ENCODE measurements around the gene TJP3. TPM values are rescaled to one million over a fixed set of nuclear protein-coding genes. Genes with fewer than 3 reads are reported as not detected.
"Not testable (repeated sequence)": the region's sequence is repeated elsewhere in the genome, so short reads cannot be mapped to it uniquely, and the experiment has no call there.

The TJP3 gene
- total and polyA plus RNA-seq, 4 donors = 0.30 to 5.0 (median 1.7) TPM

DNA sequence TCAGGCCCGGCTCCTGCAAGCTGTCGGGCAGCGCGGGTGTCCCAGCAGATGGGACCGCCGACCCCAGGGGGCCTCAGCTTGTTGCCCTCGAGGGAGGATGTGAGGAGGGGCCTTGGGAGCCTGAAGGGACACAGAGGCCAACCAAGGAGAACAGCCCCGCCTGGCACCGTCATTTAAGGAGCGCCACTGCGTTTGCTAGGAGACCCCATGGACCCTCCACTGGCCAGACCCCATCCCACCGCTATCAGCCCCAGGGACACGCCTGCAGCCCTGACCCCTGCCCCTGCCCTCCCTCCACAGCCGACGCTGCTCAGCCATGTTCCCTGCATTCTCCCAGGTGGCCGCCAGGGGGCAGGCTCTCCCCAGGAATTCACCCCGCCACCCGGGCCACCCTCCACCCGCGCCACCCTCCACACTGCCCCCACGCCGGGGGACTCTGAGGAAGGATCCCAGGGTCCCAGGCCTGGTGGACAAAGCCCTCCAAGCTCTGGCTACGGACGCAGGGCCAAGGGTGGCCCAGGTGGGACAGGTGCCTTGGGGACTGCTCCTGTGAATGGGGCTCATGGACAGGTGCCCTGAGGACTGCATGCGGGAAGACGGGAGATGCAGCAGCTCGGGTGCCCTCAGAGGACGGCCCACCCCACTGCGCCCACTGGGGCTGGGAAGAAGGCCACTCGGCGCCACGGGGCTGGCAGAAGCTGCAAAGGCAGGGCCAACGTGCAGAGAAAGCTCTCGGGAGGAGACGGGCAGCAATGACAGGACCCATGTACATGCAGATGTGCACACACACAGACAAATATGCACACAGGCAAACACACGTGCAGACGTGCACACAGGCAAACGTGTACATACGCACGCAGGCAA is 42.3 kb upstream of the TJP3 start:
- Histone ChIP-seq H3K27me3 (ENCODE audit: control insufficient read depth, insufficient read depth, low read length) (no peaks in the 10 kb centered on the region), H3K36me3 (ENCODE audit: control insufficient read depth, insufficient read depth, low read length) (peaks cover 99% of the 10 kb centered on the region), H3K27ac (ENCODE audit: low read depth, low read length) (no peak overlapping the region), H3K4me3 (ENCODE audit: low read depth, low read length) (no peak overlapping the region), H3K9me3 (ENCODE audit: control insufficient read depth, insufficient read depth, low read length) (no peaks in the 10 kb centered on the region), H3K4me1 (ENCODE audit: control insufficient read depth, insufficient read depth, low read length) (peaks cover 45% of the 10 kb centered on the region)
- 39% methylated on average over 38 of the region's 40 CpGs for WGBS (ENCODE audit: insufficient coverage)
- peak in 2 of 6 donors; percentile 57 to 64 for DNase-seq (ENCODE audit: low read depth in 4 of 6, low spot score in 6 of 6)

DNA sequence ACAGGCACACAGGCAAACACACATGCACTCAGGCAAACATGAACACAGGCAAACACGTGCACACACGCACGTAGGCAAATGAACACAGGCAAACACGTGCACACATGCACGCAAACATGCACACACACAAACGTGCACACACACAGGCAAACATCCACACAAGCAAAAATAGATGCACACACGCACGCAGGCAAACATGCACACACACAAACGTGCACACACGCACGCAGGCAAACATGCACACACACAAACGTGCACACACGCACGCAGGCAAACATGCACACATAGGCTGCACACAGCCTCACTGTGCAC is 41.7 kb upstream of the TJP3 start:
- Histone ChIP-seq H3K36me3 (ENCODE audit: control insufficient read depth, insufficient read depth, low read length) (peaks cover 99% of the 10 kb centered on the region), H3K4me1 (ENCODE audit: control insufficient read depth, insufficient read depth, low read length) (peaks cover 51% of the 10 kb centered on the region)
- not testable (repeated sequence) for H3K27me3 ChIP-seq (ENCODE audit: control insufficient read depth, insufficient read depth, low read length); DNase-seq (ENCODE audit: low read depth in 4 of 6, low spot score in 6 of 6); H3K27ac ChIP-seq (ENCODE audit: low read depth, low read length); H3K4me3 ChIP-seq (ENCODE audit: low read depth, low read length); H3K9me3 ChIP-seq (ENCODE audit: control insufficient read depth, insufficient read depth, low read length)
- 91% methylated on average over 14 of the region's 14 CpGs for WGBS (ENCODE audit: insufficient coverage)

DNA sequence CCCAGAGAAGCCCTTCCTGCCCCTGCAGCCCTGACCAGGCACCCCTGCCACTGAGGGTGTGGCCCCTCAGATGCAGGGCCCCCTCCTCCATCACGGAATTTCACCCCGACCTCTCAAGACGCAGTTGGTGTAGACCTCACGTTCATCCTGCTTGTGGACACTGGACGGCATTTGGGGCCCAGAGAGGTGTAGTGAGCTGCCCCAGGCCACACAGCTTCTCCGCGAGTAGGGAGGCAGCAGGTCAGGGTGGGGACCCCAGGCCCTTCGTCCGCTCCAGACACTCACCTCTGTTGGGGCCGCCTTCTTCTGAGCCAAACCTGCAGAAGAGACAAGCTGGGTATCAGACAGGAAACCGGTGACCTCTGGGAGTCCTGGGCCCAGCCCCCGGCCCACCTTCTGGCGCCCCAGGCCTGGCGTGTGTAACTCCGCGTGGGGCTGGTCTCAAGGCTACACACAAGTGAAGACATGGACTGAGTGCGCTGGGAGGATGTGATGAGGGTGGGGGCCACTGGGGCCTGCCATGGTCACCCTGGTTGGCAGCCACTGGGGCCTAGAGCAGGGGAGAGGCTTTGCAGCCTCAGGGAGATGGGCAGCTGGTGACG is 41.0 kb upstream of the TJP3 start:
- H3K4me1 ChIP-seq (ENCODE audit: control insufficient read depth, insufficient read depth, low read length) = peaks cover 57% of the 10 kb centered on the region
- no peak overlapping the region for H3K27ac ChIP-seq (ENCODE audit: low read depth, low read length)
- H3K4me3 ChIP-seq (ENCODE audit: low read depth, low read length) = no peak overlapping the region
- WGBS (ENCODE audit: insufficient coverage) = 90% methylated on average over 17 of the region's 18 CpGs
- no peaks in the 10 kb centered on the region for H3K9me3 ChIP-seq (ENCODE audit: control insufficient read depth, insufficient read depth, low read length)
- no peaks in the 10 kb centered on the region for H3K27me3 ChIP-seq (ENCODE audit: control insufficient read depth, insufficient read depth, low read length)
- peaks cover 99% of the 10 kb centered on the region for H3K36me3 ChIP-seq (ENCODE audit: control insufficient read depth, insufficient read depth, low read length)
- DNase-seq (ENCODE audit: low read depth in 4 of 6, low spot score in 6 of 6) = no peak

DNA sequence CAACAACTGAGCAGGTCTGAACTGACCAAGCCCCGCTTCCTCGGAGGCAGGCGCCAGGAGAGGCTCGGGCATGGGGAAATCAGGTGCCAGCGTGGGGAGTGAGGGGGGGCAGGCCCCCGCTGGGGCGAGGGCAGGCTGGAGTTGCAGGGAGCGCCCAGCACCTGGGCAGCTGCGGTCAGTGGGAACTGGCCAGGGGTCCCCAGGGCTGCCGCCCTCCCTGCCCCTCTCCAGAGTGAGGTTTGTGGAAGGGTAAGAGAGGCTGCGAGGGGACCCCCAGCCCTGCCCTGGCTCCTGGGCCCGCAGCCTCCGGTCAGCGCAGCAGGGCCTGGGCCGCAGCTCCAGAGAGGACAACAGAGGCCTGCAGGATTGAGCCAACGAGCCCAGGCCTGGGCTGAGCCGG is 40.4 kb upstream of the TJP3 start:
- DNase-seq (ENCODE audit: low read depth in 4 of 6, low spot score in 6 of 6) = no peak
- Histone ChIP-seq H3K27me3 (ENCODE audit: control insufficient read depth, insufficient read depth, low read length) (no peaks in the 10 kb centered on the region), H3K36me3 (ENCODE audit: control insufficient read depth, insufficient read depth, low read length) (peaks cover 96% of the 10 kb centered on the region), H3K27ac (ENCODE audit: low read depth, low read length) (peak overlapping the region; percentile 67), H3K4me1 (ENCODE audit: control insufficient read depth, insufficient read depth, low read length) (peaks cover 62% of the 10 kb centered on the region), H3K9me3 (ENCODE audit: control insufficient read depth, insufficient read depth, low read length) (no peaks in the 10 kb centered on the region), H3K4me3 (ENCODE audit: low read depth, low read length) (no peak overlapping the region)
- 92% methylated on average over 12 of the region's 17 CpGs for WGBS (ENCODE audit: insufficient coverage)

DNA sequence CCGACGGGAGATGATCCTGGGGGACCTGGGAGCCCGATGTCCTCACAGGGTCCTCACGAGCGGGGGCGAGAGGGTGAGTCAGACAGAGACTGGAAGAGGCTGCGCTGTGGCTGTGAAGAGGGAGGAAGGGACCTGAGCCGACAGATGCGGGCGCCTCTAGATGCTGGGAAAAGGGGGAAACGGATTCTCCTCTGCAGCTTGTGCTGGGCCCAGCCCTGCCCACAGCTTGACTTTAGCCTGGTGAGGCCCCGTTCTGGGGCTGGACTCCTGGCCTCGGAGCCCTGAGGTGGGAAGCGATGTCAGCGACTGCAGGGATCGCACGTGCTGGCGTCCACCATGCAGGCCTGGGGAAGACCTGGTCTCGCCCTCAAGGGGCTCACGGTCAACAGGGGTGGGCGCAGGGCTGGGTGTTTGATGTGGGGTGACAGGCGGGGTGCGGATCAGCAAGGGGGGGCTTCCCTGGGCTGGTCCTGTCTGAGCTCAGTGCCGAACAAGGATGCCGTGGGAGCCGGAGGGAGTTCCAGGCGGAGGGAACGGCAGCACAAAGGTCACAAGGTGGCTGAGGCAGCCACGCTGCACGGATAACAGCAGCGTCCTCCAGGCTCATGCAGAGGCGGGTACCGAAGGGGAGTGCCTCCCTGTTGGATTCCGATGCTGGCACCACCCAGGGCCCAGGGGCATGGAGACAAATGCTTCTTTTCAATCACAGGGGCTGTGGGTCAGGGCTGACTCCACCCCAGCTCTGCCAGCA is 39.7 kb upstream of the TJP3 start:
- Histone ChIP-seq H3K27ac (ENCODE audit: low read depth, low read length) (peak overlapping the region; percentile 67), H3K9me3 (ENCODE audit: control insufficient read depth, insufficient read depth, low read length) (no peaks in the 10 kb centered on the region), H3K4me3 (ENCODE audit: low read depth, low read length) (no peak overlapping the region), H3K27me3 (ENCODE audit: control insufficient read depth, insufficient read depth, low read length) (no peaks in the 10 kb centered on the region), H3K4me1 (ENCODE audit: control insufficient read depth, insufficient read depth, low read length) (peaks cover 62% of the 10 kb centered on the region), H3K36me3 (ENCODE audit: control insufficient read depth, insufficient read depth, low read length) (peaks cover 95% of the 10 kb centered on the region)
- WGBS (ENCODE audit: insufficient coverage) = 71% methylated on average over 33 of the region's 34 CpGs
- no peak for DNase-seq (ENCODE audit: low read depth in 4 of 6, low spot score in 6 of 6)

DNA sequence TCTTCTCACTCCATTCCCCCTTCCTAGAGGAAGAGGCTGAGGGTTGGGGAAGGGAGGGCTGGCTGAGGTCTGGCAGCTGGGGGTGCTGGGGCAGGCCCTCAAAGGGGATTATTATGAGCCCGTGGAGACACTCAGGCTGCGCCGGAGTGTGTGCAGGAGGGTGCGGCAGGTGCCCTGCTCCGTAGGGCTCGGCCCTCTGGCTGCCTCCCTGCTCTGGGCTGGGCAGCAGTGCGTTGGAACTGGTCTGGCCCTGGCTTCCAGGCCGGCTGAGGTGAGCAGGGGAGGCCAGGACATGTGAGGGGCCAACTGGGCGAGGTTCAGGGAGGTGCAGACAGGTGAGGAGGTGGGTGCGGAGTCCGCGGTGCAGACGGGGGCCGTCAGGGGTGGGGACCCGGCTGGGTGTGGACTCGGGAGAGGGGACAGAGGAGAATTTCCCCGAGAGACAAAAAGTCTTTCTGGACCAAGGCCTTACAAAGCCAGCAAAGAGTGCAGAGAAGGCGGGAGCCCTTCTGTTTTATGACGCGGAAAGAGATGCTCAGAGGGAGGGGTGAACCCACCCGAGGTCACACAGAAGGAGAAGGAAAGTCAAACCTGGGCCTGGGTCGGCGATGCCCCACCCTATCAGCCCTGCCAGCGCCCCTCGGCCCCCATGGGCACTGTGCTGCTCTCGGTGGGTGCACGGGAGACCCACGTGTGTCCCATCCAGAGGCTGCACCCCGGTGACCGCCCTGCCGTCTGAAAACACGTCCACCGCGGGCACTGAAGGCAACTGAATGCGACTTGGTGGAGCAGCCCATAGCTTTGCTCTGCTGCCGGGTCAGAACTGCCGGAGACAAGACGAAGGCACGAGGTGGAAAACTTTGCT is 38.9 kb upstream of the TJP3 start:
- 50% methylated on average over 35 of the region's 39 CpGs for WGBS (ENCODE audit: insufficient coverage)
- no peak overlapping the region for H3K4me3 ChIP-seq (ENCODE audit: low read depth, low read length)
- DNase-seq (ENCODE audit: low read depth in 4 of 6, low spot score in 6 of 6) = no peak
- peaks cover 62% of the 10 kb centered on the region for H3K4me1 ChIP-seq (ENCODE audit: control insufficient read depth, insufficient read depth, low read length)
- H3K36me3 ChIP-seq (ENCODE audit: control insufficient read depth, insufficient read depth, low read length) = peaks cover 92% of the 10 kb centered on the region
- H3K27ac ChIP-seq (ENCODE audit: low read depth, low read length) = peak overlapping the region; percentile 67
- no peaks in the 10 kb centered on the region for H3K27me3 ChIP-seq (ENCODE audit: control insufficient read depth, insufficient read depth, low read length)
- no peaks in the 10 kb centered on the region for H3K9me3 ChIP-seq (ENCODE audit: control insufficient read depth, insufficient read depth, low read length)

DNA sequence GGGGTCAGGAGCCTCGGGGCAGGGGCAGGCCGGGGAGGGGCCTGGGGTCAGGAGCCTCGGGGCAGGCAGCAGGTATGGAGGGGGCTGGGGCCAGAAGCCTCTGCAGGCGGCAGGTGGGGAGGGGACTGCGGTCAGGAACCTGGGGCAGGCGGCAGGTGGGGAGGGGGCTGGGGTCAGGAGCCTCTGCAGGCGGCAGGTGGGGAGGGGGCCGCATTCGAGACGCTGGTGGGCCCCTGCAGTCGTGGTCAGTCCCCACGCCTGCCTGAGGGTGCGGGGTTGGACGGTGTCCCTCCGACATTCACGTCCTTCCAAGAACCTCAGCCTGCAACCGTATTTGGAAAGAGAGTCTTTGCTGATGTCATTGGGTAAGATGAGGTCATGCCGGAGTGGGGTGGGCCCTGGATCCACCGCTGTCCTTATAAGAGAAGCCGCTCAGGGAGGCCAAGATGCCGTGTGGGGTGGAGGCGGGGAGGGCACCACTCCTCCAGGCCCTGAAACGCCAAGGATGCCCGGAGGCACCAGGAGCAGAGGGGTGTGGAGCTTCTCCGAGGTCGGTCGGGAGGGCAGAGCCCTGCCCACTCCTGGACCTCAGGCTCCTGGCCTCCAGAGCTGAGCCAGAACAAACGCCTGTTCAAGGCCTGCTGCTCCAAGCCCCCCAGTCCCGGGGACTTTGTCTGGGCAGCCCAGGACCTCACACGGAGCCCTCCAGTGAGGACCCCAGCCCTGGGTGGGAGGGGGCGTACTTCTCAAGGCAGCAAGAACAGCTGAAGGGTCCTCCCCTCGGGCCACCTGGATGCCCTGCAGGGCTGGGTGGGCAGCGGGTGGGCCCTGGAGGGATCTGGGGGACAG is 38.0 kb upstream of the TJP3 start:
- Histone ChIP-seq H3K4me1 (ENCODE audit: control insufficient read depth, insufficient read depth, low read length) (peaks cover 62% of the 10 kb centered on the region), H3K36me3 (ENCODE audit: control insufficient read depth, insufficient read depth, low read length) (peaks cover 84% of the 10 kb centered on the region), H3K9me3 (ENCODE audit: control insufficient read depth, insufficient read depth, low read length) (no peaks in the 10 kb centered on the region), H3K4me3 (ENCODE audit: low read depth, low read length) (no peak overlapping the region), H3K27me3 (ENCODE audit: control insufficient read depth, insufficient read depth, low read length) (no peaks in the 10 kb centered on the region), H3K27ac (ENCODE audit: low read depth, low read length) (peak overlapping the region; percentile 92)
- DNase-seq (ENCODE audit: low read depth in 4 of 6, low spot score in 6 of 6) = peak in 1 of 6 donors; percentile 70
- WGBS (ENCODE audit: insufficient coverage) = 59% methylated on average over 31 of the region's 33 CpGs

DNA sequence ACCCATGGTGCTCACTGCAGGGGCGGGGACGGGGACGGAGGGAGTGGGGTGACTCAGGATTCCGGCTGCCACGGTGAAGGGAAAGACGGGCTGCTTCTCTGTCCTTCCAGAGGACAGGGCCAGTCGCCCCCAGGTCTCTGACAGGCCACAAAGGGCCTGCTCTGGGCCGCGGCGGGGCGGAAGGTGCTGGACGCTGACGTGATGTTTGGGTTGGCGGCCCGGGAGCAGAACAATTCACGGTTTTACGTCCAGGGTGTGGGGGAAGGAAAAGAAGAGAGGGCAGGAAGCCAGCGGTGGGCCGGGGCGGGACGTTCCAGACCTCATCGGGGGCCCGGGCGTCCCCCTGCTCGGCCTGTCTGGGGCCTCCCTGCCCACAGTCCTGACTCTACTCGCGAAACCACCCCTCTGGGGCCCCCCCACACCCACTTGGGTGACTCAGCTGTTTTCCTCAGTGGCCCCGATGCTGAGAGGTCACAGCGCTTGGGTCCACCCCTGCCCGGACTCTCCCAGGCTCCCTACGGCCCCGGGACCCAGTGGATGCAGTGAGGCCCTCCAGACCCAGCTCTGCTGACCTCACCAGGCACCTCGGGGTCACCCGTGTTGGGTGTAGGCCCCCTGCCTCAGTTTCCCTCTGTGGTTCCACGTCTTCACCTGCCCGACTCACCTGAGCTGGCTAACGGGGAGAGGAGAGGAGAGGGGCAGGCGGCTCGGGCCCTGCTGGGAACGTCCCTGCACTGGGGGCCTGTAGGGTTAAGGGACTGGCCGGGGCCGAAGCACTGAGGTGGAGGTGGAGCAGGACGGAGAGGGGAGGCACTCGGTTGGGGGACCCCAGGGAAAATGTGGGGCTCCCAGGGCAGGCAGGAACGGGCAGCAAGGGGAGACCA is 37.1 kb upstream of the TJP3 start:
- H3K9me3 ChIP-seq (ENCODE audit: control insufficient read depth, insufficient read depth, low read length) = no peaks in the 10 kb centered on the region
- peak overlapping the region; percentile 92 for H3K27ac ChIP-seq (ENCODE audit: low read depth, low read length)
- no peak overlapping the region for H3K4me3 ChIP-seq (ENCODE audit: low read depth, low read length)
- 61% methylated on average over 39 of the region's 45 CpGs for WGBS (ENCODE audit: insufficient coverage)
- peaks cover 81% of the 10 kb centered on the region for H3K36me3 ChIP-seq (ENCODE audit: control insufficient read depth, insufficient read depth, low read length)
- peak in 1 of 6 donors; percentile 74 for DNase-seq (ENCODE audit: low read depth in 4 of 6, low spot score in 6 of 6)
- H3K4me1 ChIP-seq (ENCODE audit: control insufficient read depth, insufficient read depth, low read length) = peaks cover 57% of the 10 kb centered on the region
- H3K27me3 ChIP-seq (ENCODE audit: control insufficient read depth, insufficient read depth, low read length) = no peaks in the 10 kb centered on the region

Data from spinal cord (tissue), 10 donors.